ENCODE data around the gene NGRN.
A peak's percentile ranks its signal among the peaks of the same experiment; 100 is the strongest.
"Not testable (repeated sequence)": the region's sequence is repeated elsewhere in the genome, so short reads cannot be mapped to it uniquely, and the experiment has no call there.

The NGRN gene

DNA sequence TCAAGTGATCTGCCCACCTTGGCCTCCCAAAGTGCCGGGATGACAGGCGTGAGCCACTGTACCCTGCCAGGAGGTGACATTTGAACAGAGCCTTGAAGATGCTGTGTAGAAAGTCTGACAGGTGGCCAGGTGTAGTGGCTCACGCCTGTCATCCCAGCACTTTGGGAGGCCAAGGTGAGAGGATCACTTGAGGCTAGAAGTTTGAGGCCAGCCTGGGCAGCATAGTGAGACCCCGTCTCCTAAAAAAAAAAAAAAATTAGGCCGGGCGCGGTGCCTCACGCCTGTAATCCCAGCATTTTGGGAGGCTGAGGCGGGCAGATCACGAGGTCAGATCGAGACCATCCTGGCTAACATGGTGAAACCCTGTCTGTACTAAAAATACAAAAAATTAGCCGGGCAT, 13.0 kb downstream of the NGRN start:
- not testable (repeated sequence) for DNase-seq (ENCODE audit: low read depth in 2 of 3, low spot score in 1 of 3)

DNA sequence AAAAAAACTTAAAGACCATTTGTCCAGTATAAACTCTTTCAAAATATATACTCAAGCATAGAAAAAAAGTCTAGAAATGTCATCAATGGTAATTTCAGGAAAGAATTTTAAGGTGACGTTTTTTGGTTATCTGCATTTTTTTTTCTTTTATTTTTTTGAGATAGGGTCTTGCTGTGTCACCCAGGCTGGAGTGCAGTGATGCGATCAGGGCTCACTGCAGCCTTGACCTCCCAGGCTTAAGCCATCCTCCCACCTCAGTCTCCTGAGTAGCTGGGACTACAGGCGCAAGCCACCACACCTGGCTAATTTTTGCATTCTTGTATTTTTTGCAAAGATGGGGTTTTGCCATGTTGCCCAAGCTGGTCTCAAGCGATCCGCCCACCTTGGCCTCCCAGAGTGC, 15.3 kb downstream of the NGRN start:
- not testable (repeated sequence) for DNase-seq (ENCODE audit: low read depth in 2 of 3, low spot score in 1 of 3)

DNA sequence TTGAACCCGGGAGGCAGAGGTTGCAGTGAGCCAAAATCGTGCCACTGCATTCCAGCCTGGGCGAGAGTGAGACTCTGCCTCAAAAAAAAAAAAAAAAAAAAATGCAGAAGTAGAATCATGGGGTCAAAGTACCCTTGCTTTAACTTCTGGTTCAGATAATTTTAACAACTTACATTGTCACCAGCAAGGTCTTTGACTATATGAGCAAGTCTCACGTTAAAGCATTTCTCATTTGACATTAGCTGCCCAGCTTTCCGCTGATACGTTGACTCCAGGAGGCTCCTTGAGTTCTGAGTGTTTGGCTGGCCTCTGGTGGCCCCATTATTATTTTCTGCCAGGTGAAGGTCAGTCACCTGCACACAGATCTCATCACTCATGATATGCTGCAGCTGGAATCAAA, 16.2 kb downstream of the NGRN start:
- not testable (repeated sequence) for DNase-seq (ENCODE audit: low read depth in 2 of 3, low spot score in 1 of 3)

DNA sequence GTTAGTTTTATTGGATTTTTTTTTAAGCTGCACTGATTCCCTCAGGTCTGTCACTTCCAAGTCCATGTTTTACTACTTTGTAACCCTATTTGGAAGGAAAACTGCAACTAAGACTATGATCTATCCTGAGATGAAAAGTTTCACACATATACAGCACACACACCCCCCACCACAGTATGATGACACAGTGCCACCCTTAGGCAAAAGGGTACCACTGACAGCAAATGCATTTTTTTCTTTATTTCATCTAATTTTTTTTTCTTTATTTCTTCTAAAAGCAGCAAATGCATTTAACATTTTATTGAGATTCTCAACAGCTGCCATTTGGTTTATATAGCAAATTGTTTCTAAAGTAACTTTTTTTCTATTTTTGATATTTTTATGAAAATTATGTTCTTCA, 21.2 kb downstream of the NGRN start:
- peak in 1 of 3 donors; percentile 13 for DNase-seq (ENCODE audit: low read depth in 2 of 3, low spot score in 1 of 3)

DNA sequence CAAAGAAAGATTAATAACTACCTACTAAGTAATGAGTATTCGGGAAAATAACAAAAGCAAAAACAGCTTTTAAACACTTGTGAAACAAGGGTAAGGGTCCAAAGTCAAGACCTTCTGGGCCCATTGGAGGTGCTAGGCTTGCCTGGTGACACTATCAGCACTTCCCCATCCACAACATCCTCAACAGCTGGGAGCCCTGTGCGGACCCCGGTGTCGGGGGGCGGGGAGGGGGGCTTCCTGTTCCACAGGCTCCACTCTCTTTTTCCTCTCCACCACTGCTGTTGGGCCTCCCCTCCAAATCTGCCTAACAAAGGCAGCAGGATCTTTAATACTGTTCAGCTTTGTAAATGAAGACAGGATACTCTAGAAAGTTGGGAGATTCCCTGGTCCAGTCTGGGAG, 21.6 kb downstream of the NGRN start:
- DNase-seq (ENCODE audit: low read depth in 2 of 3, low spot score in 1 of 3): no peak

DNA sequence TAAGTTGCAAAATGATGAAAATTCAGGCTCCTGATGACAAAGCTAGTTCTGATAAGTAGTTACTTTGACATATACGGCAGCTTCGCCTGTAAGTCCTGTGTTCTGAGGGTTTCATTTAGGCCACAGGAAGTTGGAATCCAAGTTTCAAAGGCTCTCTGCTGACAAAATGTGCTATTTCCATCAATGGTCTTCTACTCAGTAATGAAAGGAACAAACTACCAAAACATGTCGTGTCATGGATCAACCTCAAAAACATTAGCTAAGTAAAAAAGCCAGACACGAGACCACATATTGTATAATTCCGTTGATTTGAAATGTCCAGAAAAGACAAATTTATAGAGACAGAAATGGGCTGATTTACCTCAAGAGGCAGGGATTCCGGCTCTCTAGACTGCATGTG, 22.5 kb downstream of the NGRN start:
- DNase-seq (ENCODE audit: low read depth in 2 of 3, low spot score in 1 of 3): no peak

DNA sequence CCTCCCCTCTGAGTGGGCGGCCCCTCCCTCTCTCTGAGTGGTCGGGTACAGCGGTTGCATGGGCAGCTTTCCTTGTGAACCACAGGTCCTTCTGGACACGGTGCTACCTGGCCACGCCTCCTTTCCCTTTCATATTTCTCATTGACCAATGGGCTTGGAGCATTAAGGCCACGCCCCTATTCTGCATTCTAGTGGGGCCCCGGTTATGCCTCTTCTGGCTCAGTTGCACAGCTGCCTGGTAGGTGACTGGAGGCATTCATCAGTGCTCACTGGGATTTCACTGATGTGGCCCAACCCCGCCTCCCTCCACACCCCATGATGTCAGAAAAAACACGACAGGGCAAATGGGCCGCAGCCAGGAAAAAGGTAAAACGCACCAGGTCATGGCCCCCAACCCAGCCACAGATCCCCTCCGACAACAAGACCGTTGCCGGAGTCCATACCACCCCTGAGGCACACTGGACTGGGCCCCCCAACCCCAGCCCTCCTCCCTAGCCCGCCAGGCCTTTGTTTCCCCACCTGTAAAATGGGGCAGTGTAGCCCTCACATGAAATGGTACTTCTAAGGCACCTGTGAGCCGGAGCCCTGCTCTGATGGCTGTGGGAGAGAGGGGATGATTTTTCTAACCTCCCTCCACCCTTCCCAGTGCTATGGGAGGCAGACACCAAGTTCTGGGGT, 26.3 kb downstream of the NGRN start:
- peak in 2 of 3 donors; percentile 9 to 14 for DNase-seq (ENCODE audit: low read depth in 2 of 3, low spot score in 1 of 3)

DNA sequence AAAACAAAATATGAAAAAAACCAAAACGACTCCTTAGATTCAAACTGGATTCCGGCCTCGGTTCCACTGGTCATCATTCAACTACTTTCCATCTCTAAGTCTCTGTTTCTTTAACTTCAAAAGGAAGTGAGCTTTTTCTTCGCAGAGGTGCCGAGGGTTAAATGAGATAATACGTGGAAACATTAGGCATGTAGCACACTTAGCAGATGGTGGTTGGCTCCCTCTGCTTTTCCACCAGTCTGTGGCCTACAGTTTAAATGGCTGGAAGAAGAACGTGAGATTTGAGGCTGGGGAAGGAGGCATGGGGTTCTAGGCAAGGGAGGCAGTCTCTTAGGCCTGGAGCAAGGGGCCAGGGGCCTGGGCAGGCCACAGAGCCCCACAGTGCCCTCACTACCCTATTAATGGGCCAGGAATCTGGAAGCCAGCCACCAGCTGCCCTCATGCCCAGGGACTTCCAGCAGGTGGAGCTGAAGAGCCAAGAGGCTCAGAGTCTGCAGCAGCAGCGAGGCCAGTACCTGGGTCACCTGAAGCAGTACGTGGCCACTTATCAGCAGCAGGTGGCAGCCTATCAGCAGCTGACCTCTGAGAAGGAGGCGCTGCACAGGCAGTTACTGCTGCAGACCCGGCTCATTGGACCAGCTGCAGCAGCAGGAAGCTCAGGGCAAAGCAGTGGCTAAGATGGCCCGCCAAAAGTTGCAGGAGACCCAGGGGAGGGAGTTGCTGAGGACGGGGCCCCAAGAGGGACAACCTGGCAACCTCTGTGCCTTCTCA, 27.8 kb downstream of the NGRN start:
- DNase-seq (ENCODE audit: low read depth in 2 of 3, low spot score in 1 of 3): peak; percentile 53 to 81 (median 71)

DNA sequence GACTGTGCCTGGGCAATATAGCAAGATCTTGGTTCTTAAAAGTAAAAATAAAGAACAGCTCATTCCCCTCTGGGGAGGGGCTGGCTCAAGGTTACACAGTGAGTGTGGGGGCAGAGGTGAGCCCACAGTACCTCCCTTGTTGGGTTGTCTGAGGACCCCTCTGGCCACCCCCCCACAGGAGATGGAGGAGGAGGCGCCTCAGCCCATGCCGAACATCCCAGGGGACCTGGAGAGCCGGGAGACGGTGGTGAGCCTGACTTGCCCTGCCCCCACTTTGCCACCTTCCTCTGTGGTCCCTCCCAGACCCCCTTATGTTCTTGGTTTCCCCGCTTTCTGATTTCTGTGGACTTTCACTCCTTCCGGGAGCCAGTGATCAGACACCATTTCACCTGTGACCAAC, 28.7 kb downstream of the NGRN start:
- no peak for DNase-seq (ENCODE audit: low read depth in 2 of 3, low spot score in 1 of 3)

DNA sequence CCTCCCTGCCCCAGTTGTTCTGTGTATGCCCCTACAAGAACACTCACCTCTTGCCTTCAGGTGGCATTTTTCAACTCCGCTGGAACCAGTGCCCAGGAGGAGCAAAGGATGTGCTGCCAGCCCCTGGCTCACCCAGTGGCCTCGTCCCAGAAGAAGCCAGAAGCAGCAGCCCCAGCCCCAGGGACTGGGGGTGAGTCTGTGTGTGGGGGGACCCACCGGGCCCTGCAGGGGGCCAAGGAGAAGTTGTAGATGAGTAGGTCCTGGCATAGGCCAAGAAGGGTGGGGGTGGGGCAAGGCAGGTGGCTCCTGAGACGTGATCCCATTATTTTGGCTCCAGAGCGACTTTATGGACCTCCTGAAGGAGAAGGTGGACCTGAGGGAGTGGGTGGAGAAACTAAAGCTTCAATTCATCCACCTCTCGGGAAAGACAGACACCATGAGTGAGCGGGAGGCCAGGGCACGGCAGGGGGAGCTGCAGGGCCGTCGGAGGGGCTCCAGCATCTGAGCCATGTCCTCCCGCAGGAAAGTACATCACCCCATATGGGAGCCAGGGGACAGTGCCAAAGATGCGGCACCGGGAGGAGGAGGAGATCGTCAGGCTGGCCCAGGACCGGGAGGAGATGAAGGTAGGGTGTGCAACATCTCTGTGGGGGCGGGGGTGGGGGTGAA, 29.3 kb downstream of the NGRN start:
- DNase-seq (ENCODE audit: low read depth in 2 of 3, low spot score in 1 of 3): no peak

DNA sequence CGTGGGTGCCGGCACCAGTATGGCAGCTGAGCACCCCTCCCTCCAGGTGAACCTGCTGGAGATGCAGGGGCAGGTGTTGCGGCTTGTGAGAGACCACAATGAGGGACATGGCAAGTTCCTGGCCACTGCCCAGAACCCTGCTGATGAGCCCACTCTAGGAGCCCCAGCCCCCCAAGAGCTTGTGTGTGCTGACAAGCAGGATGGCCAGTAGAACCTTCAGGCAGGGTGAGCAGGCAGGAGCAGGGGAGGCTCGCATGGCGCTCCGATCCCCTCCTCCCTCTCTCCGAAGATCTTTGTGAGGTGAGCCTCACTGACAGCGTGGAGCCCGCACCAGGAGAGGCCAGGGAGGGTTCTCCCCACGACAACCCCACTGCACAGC, 29.8 kb downstream of the NGRN start:
- DNase-seq (ENCODE audit: low read depth in 2 of 3, low spot score in 1 of 3): no peak

DNA sequence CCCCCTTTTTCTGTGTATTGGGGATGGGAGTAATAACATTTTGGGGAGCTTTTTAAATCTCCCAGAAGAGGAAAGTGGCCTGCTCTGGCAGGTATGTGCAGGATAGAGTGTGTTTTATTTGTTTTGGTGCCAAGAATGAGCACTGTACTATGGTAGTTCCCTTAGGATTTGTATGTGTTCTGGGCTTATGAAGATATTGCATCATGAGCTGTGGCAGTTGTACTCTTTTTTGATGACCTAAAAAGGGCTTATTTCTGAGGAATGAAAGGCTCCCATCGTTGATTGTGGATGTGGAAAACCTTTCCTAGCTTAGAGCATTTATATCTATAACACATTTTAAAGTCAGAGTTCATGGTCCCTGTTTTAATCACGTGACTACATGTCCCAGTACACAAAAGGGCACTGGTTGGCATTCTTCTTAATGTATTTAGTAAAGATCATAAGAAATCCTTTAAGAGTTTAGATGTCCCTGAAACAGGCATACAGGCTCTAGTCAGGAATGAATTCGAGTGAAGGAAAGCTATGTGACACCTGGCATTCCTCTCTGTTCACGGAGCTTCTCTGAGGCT, 30.9 kb downstream of the NGRN start:
- not testable (repeated sequence) for DNase-seq (ENCODE audit: low read depth in 2 of 3, low spot score in 1 of 3)

DNA sequence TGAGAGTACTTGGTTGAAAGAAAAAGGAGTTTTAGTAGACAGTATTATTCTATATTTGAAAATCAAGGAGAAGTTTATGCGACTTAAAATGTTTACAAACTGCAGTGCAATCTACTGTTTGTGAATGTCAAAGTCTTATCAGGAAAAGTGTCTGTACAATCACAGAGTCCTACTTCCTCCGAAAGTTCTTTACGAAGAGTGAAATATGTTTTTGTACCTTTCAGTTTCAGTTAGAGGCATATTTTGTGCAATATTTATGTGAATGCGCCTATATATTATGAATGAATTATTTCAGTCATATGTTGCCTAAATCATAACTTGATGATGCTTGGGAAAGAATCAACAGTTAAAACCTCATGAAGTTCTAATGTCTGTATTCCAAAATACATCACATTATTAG, 31.5 kb downstream of the NGRN start:
- DNase-seq (ENCODE audit: low read depth in 2 of 3, low spot score in 1 of 3): no peak

DNA sequence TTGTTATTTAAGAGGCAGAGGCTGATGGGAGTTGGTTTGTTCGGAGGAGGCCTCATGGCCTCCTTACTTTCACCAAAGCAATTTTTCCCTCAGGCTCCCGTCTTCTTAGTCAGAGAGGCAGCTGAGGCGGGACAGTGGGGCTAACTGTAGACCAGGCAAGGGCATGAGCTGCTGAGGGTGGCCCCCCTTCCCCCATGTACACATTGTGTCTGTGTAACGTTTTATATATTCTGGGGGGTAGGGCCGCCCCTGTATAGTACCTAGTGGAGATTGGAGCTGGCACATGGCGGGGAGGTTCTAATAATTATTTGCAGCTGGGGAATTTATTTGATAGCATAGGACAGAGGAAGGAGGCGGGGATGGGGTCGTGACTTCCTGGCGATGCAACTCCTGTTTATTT, 35.1 kb downstream of the NGRN start:
- no peak for DNase-seq (ENCODE audit: low read depth in 2 of 3, low spot score in 1 of 3)

DNA sequence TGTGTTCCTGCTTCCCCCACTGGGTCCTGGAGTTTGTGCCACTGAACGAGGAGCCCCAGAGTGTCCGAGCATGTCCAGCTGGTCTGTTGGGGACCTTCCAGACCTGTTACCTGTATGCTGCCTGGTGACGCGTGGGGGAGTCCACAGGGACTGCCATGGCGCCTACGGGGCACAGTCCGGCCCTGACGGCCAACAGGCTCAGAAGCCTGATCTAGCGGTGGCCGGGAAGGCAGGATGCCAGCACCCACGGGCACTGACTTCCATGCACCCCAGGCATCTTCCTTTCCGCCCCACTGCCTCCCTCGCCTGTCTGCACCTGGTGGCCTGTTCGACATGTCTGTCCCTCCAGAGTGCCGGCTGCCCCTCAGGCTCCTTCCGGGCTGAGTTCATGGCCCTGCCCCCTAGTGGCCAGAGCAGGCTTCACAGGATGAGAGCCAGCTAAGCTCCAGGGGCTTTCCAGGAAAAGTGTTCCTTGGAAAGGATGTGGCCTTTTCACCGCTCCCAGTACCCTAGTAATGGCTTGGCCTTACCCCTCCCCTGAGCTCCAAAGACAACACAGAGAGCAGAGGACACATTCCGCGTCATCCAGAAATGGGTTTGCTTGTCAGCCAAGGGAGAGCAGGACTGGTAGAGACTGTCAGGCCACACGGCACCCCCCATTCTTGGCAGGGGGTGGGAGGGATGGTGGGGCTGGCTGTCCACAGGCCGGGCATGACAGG, 35.7 kb downstream of the NGRN start:
- peak; percentile 31 to 64 (median 56) for DNase-seq (ENCODE audit: low read depth in 2 of 3, low spot score in 1 of 3)

DNA sequence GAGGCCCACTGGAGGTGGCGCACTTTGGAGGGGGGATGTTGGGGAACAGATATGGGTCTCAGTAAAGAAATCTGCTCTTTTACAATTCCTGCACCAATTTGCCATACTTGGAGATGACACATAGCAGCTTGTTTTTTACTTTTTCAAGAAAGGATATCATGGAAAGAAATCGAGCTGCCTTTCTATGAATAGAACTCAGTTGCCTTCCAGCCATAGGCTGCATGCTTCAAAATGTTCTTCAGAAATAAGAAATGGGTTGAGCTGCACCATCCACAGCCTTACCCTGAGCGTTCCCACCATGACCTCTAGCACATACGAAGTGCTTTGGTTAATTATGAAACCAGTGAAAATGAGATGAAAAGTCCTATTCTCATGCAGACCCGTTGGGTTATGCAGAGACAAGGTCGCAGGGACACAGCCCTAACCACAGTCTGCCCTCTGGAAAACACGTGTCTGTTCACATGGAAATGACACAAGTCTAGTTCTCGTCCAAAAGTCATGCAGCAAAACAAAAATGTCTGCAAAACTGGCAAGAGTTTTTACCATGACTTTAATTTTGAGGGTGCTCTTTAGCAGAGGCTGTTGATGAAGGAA, 36.3 kb downstream of the NGRN start:
- no peak for DNase-seq (ENCODE audit: low read depth in 2 of 3, low spot score in 1 of 3)

DNA sequence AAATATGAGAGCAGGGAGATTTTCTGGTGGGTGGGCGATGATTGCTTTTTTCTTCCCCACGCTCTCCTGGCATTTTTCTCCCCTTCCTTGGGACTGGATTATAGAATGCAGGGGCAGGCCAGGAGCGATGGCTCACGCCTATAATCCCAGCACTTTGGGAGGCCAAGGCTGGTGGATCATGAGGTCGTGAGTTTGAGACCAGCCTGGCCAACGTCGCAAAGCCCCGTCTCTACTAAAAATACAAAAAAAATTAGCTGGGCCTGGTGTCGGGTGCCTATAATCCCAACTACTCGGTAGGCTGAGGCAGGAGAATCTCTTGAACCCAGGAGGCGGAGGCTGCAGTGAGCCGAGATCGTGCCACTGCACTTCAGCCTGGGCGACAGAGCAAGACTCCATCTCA, 39.9 kb downstream of the NGRN start:
- DNase-seq (ENCODE audit: low read depth in 2 of 3, low spot score in 1 of 3): not testable (repeated sequence)

DNA sequence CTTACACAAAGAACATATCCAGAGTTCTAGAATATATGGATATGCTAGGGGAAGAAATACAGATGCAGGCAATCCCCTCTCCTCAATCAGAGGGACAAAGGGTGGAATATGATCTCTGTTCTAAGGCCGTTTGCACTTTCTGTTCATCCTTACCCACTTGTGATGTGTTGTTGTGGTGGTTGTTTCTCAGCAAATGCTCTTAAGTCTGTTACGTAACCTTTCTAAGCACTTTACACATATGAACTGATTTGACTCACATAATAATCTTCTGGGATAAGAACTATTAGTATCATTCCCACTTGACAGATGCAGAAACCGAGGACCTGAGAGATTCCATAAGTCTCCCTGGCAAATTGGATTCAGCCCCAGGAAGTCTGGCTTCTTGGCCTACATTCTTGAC, 40.5 kb downstream of the NGRN start:
- DNase-seq (ENCODE audit: low read depth in 2 of 3, low spot score in 1 of 3): no peak

DNA sequence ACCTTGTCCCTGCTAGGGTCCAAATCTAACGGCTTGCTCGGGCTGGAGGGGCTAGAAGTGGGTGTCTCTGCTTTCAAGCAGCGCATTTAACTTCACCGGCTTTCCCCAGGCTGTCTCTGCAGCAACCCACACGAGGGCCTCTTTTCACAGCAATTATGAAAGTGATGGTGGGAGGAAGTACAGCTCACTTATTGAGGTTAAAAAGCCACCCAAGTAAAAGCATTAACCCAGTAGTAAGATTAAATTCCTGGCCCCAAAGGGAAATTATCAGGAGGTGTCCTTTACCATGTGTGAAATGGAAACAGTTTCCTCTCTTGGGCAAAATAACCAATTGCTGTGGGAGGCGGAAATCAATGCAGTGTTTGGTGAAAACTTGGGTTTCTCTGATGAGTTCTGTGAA, 41.1 kb downstream of the NGRN start:
- DNase-seq (ENCODE audit: low read depth in 2 of 3, low spot score in 1 of 3): peak in 2 of 3 donors; percentile 19 to 49

DNA sequence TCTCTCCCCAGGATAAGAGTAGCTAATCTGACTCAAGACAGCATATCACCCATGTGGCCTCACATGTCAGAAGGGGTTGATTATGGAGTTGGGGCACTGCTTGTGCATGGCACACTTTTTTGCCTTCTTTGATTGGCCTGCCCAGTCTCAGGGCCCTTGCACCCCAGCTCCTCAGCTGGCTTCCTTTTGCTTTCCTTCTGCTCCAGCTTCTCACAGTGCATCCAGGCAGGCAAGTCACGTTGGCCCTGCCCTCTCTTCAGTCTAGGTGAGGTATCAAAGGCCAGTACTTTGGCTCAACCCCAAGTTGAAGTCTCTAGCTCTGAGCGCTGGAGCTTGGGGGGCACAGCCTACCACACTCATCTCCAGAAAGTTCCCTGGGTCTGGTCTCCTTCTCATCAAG, 42.2 kb downstream of the NGRN start:
- no peak for DNase-seq (ENCODE audit: low read depth in 2 of 3, low spot score in 1 of 3)

DNA sequence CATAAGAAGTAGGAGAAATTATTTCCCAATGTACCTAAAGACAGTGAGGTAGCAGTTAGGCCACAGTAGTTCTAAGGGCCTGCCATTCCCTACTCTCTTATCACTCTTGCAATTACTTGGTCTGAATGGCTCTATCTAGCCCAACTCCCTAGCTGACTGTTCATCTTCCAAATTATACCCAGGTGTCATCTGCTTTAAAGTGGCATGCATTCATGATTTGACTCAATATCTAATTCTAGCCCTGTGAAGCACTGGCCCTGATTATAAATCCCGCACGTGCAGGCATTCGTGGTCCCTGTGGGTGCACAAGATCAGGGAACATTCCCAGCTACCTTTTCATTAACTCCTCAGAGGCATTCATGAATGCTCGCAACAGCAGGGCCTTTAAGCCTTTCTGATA, 43.5 kb downstream of the NGRN start:
- no peak for DNase-seq (ENCODE audit: low read depth in 2 of 3, low spot score in 1 of 3)

All from stimulated activated CD4-positive, alpha-beta T cell treated with anti-CD3 and anti-CD28 coated beads, Interleukin-12 subunit alpha, Interleukin-12 subunit beta, amount 100 ng/mL, for 48 hours (primary cell).